Stimulated activated naive CD4-positive, alpha-beta T cell treated with Interleukin-2 at 50 U/mL for 16 hours (primary cell): ENCODE results near the gene VAV2.
"Not testable (repeated sequence)": the region's sequence is repeated elsewhere in the genome, so short reads cannot be mapped to it uniquely, and the experiment has no call there.

ENCODE experiments used
- DNase-seq: peaks from one replicate; lab custom pipeline; 2025; lab: John Stamatoyannopoulos, UW

The VAV2 gene

GRCh38 chr9:133935328-133936005, 56.7 kb downstream of the VAV2 start:
- no peak for DNase-seq

GRCh38 chr9:133934482-133935232, 57.5 kb downstream of the VAV2 start:
- no peak for DNase-seq

GRCh38 chr9:133933426-133934026, 58.6 kb downstream of the VAV2 start:
- DNase-seq, result no peak

GRCh38 chr9:133932633-133933032, 59.5 kb downstream of the VAV2 start:
- no peak for DNase-seq

GRCh38 chr9:133932181-133932580, 59.9 kb downstream of the VAV2 start:
- DNase-seq, result no peak

GRCh38 chr9:133930682-133931485, 61.2 kb downstream of the VAV2 start:
- no peak for DNase-seq

GRCh38 chr9:133930046-133930681, 62.0 kb downstream of the VAV2 start:
- DNase-seq, result no peak

GRCh38 chr9:133929599-133929998, 62.5 kb downstream of the VAV2 start:
- no peak for DNase-seq

GRCh38 chr9:133928248-133928764, 63.8 kb downstream of the VAV2 start:
- DNase-seq, result no peak

- no peak for DNase-seq
These were observed 65.1 kb downstream of the VAV2 start for GRCh38 chr9:133927041-133927440.

- no peak for DNase-seq
These were observed 65.8 kb downstream of the VAV2 start for GRCh38 chr9:133926165-133926856.

- DNase-seq, result no peak
These were observed 67.7 kb downstream of the VAV2 start for GRCh38 chr9:133924453-133924852.

- not testable (repeated sequence) for DNase-seq
These were observed 68.5 kb downstream of the VAV2 start for GRCh38 chr9:133923608-133924007.

GRCh38 chr9:133921866-133922265, 70.3 kb downstream of the VAV2 start:
- DNase-seq, result no peak

GRCh38 chr9:133920471-133920870, 71.7 kb downstream of the VAV2 start:
- DNase-seq, result no peak

GRCh38 chr9:133919253-133920115, 72.6 kb downstream of the VAV2 start:
- no peak for DNase-seq

- no peak for DNase-seq
These were observed 73.9 kb downstream of the VAV2 start for GRCh38 chr9:133918111-133918813.

GRCh38 chr9:133917375-133917774, 74.7 kb downstream of the VAV2 start:
- DNase-seq, result no peak

- DNase-seq, result no peak
These were observed 76.0 kb downstream of the VAV2 start for GRCh38 chr9:133916159-133916541.
